Measurements from ENCODE around the gene OR5F1. TPM values are rescaled to one million over a fixed set of nuclear protein-coding genes. Genes with fewer than 3 reads are reported as not detected.

The OR5F1 gene
- total RNA-seq (2022) (not detected in 2 replicates), Bru-seq, nascent RNA (not detected), BruChase-seq, experiment 1, labeled RNA remaining after a 6-hour chase (not detected), BruChase-seq, experiment 2, labeled RNA remaining after a 2-hour chase (not detected)
- long read RNA-seq = 0 reads

DNA sequence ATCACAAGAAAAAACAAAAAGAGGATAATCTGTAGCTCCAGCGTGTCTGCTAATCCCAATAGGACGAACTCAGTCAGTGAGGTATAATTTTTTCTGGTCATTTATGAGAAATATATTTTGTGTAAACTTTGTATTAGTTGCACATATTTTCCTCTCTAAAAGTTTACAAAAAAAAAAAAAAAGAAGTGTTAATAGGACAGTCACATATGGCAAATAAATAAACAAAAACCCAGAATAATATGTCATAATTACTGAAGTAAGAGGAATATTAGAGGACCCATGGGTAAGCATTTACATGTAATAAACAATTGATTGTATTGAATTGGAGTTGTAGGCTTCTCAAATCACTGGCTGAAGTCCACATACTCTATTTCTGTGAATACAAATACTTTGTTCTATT is at the start of gene OR5F1:
OR5F1 (minus strand) TSS at position 101 of the 400 bp plus-strand sequence; CDS start at position 101, 0 bp downstream.
- DNase-seq (ENCODE audit: unreplicated experiment) = no peak
- Mint-ChIP-seq H3K27ac (ENCODE audit: low read depth, unreplicated experiment) (no peak within 1 kb of the TSS), H3K36me3 (ENCODE audit: insufficient read depth, unreplicated experiment) (no peaks in the 10 kb centered on the region), H3K27me3 (ENCODE audit: insufficient read depth, unreplicated experiment) (no peaks in the 10 kb centered on the region), H3K9me3 (ENCODE audit: unreplicated experiment) (peaks cover 17% of the 10 kb centered on the region), H3K4me3 (ENCODE audit: unreplicated experiment) (no peak within 1 kb of the TSS), H3K4me1 (ENCODE audit: insufficient read depth, unreplicated experiment) (no peaks in the 10 kb centered on the region)
- TF ChIP-seq, protein P1, sequence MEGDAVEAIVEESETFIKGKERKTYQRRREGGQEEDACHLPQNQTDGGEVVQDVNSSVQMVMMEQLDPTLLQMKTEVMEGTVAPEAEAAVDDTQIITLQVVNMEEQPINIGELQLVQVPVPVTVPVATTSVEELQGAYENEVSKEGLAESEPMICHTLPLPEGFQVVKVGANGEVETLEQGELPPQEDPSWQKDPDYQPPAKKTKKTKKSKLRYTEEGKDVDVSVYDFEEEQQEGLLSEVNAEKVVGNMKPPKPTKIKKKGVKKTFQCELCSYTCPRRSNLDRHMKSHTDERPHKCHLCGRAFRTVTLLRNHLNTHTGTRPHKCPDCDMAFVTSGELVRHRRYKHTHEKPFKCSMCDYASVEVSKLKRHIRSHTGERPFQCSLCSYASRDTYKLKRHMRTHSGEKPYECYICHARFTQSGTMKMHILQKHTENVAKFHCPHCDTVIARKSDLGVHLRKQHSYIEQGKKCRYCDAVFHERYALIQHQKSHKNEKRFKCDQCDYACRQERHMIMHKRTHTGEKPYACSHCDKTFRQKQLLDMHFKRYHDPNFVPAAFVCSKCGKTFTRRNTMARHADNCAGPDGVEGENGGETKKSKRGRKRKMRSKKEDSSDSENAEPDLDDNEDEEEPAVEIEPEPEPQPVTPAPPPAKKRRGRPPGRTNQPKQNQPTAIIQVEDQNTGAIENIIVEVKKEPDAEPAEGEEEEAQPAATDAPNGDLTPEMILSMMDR (IDR thresholded peaks at IDR 0.05; ENCODE audit: unreplicated experiment) = no peak
- ChIA-PET CTCF (no interaction called here), POLR2A (interaction anchor here (0.7 to 0.9 kb wide), 2 partner anchors 68 to 168 kb away, joined by 3 read pairs; no protein-coding TSS in a partner anchor)
- intact Hi-C loops (cut with micrococcal nuclease) = no loop called here
- BruUV-seq (replicated peaks) = no TSS peak

DNA sequence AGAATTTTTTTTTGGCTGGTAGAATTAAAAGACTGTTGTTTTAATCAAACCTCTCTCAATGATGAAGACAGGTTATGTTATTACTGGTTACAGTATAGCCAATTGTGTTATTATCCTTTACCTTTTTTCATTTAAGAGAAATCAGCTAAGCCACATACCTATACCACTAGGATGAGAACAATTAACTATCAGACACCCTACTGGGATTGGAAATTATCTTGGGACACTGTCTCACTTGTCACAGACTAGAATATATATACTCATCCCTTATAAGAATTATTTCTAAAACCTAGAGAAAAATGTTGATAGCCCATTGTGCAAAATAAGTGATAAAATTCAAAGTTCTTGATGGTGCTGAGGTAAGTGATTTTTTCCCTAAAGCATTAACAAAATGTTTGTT is 32.9 kb upstream of the OR5F1 start, which contains the start of gene OR5AS1:
OR5AS1 (plus strand) TSS at position 301 of the 400 bp plus-strand sequence. CDS start 2,765 bp downstream, outside the sequence.
- no TSS peak for BruUV-seq (replicated peaks)
- DNase-seq (ENCODE audit: unreplicated experiment) = no peak
- no peaks in the 10 kb centered on the region for H3K4me1 Mint-ChIP-seq (ENCODE audit: insufficient read depth, unreplicated experiment)
- TF ChIP-seq, protein P1 (IDR thresholded peaks at IDR 0.05; ENCODE audit: unreplicated experiment) = no peak
- no peaks in the 10 kb centered on the region for H3K27me3 Mint-ChIP-seq (ENCODE audit: insufficient read depth, unreplicated experiment)
- peaks cover 6% of the 10 kb centered on the region for H3K9me3 Mint-ChIP-seq (ENCODE audit: unreplicated experiment)
- ChIA-PET POLR2A (interaction anchor here (1.0 kb wide), 1 partner anchor 50 kb away, joined by 3 read pairs; no protein-coding TSS in a partner anchor), CTCF (interaction anchor here (0.7 kb wide), 1 partner anchor 9 kb away, joined by 3 read pairs; no protein-coding TSS in a partner anchor)
- no peaks in the 10 kb centered on the region for H3K36me3 Mint-ChIP-seq (ENCODE audit: insufficient read depth, unreplicated experiment)
- H3K27ac Mint-ChIP-seq (ENCODE audit: low read depth, unreplicated experiment) = no peak within 1 kb of the TSS
- H3K4me3 Mint-ChIP-seq (ENCODE audit: unreplicated experiment) = no peak within 1 kb of the TSS
- intact Hi-C loops (cut with micrococcal nuclease) = no loop called here

DNA sequence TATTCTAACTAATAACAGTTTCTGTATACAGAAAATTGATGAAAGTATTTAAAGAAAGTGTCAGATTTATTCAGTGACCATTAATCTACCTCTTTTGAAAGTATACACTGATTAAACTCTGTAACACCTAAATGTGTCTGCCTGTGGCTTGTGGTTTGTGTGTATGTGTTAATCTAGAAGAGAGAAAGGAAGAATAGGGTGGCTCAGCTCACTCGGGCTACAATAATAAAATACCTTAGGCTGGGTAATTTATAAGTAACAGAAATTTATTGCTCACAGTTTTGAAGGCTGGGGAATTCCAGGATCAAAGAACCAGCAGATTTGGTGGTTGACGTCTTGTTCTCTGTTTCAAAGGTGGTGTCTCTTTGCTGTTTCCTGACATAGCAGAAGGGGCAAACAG is 19.4 kb upstream of the OR5F1 start:
- H3K4me1 Mint-ChIP-seq (ENCODE audit: insufficient read depth, unreplicated experiment) = no peaks in the 10 kb centered on the region
- ChIA-PET CTCF (interaction anchor here (0.6 kb wide), 2 partner anchors 8 to 75 kb away, joined by 3 read pairs; no protein-coding TSS in a partner anchor), POLR2A (no interaction called here)
- H3K36me3 Mint-ChIP-seq (ENCODE audit: insufficient read depth, unreplicated experiment) = no peaks in the 10 kb centered on the region
- no TSS peak for BruUV-seq (replicated peaks)
- no peak for DNase-seq (ENCODE audit: unreplicated experiment)
- no peaks in the 10 kb centered on the region for H3K27me3 Mint-ChIP-seq (ENCODE audit: insufficient read depth, unreplicated experiment)
- TF ChIP-seq, protein P1 (IDR thresholded peaks at IDR 0.05; ENCODE audit: unreplicated experiment) = no peak
- no peak overlapping the region for H3K27ac Mint-ChIP-seq (ENCODE audit: low read depth, unreplicated experiment)
- peaks cover 33% of the 10 kb centered on the region for H3K9me3 Mint-ChIP-seq (ENCODE audit: unreplicated experiment)
- no peak overlapping the region for H3K4me3 Mint-ChIP-seq (ENCODE audit: unreplicated experiment)
- intact Hi-C loops (cut with micrococcal nuclease) = no loop called here

DNA sequence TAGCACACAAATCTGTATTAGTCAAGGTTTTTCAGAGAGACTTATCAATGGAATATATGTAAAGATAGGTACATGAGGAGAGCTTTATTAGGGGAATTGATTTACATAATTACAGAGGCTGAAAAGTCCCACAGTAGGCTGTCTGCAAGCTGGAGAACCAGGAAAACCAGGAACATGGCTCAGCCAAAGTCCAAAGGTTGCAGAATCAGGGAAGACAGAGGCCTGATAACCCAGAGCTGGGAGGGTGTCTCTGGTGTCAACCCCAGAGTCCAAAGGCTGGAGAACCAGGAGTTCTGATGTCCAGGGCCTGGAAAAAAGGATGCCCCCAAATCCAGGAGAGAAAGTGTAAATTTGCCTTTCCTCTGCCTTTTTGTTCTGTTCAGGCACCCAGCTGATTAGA is 16.3 kb upstream of the OR5F1 start:
- TF ChIP-seq, protein P1 (IDR thresholded peaks at IDR 0.05; ENCODE audit: unreplicated experiment) = no peak
- intact Hi-C loops (cut with micrococcal nuclease) = no loop called here
- ChIA-PET CTCF (interaction anchor here (0.6 kb wide), 1 partner anchor 20 kb away, joined by 5 read pairs; no protein-coding TSS in a partner anchor), POLR2A (no interaction called here)
- no peaks in the 10 kb centered on the region for H3K27me3 Mint-ChIP-seq (ENCODE audit: insufficient read depth, unreplicated experiment)
- H3K4me3 Mint-ChIP-seq (ENCODE audit: unreplicated experiment) = no peak overlapping the region
- H3K27ac Mint-ChIP-seq (ENCODE audit: low read depth, unreplicated experiment) = no peak overlapping the region
- no TSS peak for BruUV-seq (replicated peaks)
- no peak for DNase-seq (ENCODE audit: unreplicated experiment)
- H3K4me1 Mint-ChIP-seq (ENCODE audit: insufficient read depth, unreplicated experiment) = no peaks in the 10 kb centered on the region
- H3K9me3 Mint-ChIP-seq (ENCODE audit: unreplicated experiment) = peaks cover 25% of the 10 kb centered on the region
- H3K36me3 Mint-ChIP-seq (ENCODE audit: insufficient read depth, unreplicated experiment) = no peaks in the 10 kb centered on the region

Measured in MCF 10A (cell line).